ENCODE data around the gene S100A4.

- TF ChIP-seq CTCF (IDR thresholded peaks at IDR 0.05) (no peak), POLR2A (IDR thresholded peaks at IDR 0.05) (no peak), POLR2AphosphoS5 (IDR thresholded peaks at IDR 0.05) (no peak)
Observed at GRCh38 chr1:153587314-153587713, 41.7 kb upstream of the S100A4 start.

Data from transverse colon (tissue), 4 donors.